Measurements from ENCODE around the gene PAX6.

The PAX6 gene

GRCh38 chr11:31810779-31811647, at the start of gene PAX6:
Gene PAX6 (minus strand): TSS chr11:31811322. CDS start chr11:31806411, 4,911 bp downstream.
- no peak for DNase-seq (ENCODE audit: low read depth in 1 of 2, low spot score in 1 of 2)

- DNase-seq (ENCODE audit: low read depth in 1 of 2, low spot score in 1 of 2): no peak
Measured at GRCh38 chr11:31860391-31860790, 49.3 kb upstream of the PAX6 start.

DNA sequence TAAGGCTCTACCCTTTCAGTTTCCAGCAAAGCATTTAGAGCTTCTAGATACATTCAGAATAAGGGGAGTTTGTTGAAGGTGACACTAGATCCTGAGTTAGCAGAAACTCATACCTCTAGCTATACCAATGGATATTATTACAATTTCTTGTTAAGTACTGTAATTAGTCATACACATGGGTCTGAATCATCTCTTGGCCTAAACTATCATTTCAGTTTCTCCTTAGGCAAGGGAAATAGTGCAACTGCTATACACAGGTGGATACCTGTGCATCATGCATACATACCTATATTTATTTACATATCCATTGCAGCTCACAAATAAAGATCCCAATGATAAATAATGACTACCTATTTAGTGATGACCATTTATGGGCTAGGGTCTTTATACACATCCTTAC, 45.1 kb upstream of the PAX6 start:
- DNase-seq (ENCODE audit: low read depth in 1 of 2, low spot score in 1 of 2): no peak

GRCh38 chr11:31855466-31855865, 44.3 kb upstream of the PAX6 start:
- no peak for DNase-seq (ENCODE audit: low read depth in 1 of 2, low spot score in 1 of 2)

DNA sequence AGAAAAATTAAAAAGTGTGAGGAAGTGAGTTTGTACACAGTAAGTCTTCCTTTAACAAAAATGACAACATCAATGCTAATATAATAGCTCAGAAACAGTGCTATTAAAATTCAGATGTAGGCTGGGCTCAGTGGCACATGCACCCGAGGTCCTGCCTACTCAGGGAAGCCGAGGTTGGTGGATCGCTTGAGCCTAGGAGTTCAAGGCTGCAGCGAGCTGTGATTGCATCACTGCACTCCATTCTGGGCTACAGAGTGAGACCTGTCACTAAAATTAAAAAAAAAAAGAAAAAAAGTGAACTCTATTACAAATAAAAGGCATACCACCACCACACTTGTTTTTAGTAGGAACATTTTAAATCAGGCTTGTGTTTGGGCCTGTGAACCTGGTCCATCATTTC, 39.2 kb upstream of the PAX6 start:
- no peak for DNase-seq (ENCODE audit: low read depth in 1 of 2, low spot score in 1 of 2)

- no peak for DNase-seq (ENCODE audit: low read depth in 1 of 2, low spot score in 1 of 2)
Measured at GRCh38 chr11:31847761-31848160, 36.6 kb upstream of the PAX6 start.

GRCh38 chr11:31845331-31845730, 34.2 kb upstream of the PAX6 start:
- no peak for DNase-seq (ENCODE audit: low read depth in 1 of 2, low spot score in 1 of 2)

GRCh38 chr11:31844351-31844750, 33.2 kb upstream of the PAX6 start:
- DNase-seq (ENCODE audit: low read depth in 1 of 2, low spot score in 1 of 2): no peak

DNA sequence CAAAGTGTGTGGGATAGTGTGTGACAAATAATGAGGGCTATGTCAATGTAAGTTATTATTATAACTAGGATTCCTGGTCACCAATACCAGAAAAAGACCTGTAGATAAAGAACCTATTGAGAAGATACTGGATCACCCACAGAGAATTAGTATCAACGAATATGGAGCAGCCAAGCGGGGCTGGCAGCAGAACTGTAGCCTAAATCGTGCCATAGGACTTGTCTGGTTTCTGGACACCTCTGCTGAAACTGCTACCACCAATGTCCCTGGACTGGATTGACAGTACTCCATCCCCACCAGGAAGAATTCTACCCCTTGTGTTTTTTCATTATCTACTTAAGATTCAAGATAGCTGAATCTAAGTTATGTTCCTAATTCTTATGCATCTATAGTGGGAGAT, 30.3 kb upstream of the PAX6 start:
- DNase-seq (ENCODE audit: low read depth in 1 of 2, low spot score in 1 of 2): no peak

GRCh38 chr11:31834237-31834636, 23.1 kb upstream of the PAX6 start:
- no peak for DNase-seq (ENCODE audit: low read depth in 1 of 2, low spot score in 1 of 2)

DNA sequence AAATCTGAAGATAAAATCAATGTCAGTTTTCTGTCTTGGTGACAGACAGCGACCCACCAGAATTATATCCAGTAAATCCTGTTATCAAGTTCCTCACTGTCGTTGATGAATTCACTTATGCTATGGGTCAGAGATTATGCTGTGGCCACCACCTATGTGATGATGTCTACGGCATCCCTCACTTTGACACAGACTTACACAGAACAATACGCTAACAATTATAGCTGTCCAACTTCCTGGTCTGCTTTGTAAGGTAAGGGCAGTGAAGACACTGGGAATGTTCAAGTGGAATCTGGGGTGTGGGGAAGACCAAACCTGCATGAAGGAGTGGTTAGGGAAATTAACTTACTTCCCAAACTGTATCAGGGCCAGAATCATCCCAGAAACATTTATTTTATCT, 19.3 kb upstream of the PAX6 start:
- no peak for DNase-seq (ENCODE audit: low read depth in 1 of 2, low spot score in 1 of 2)

GRCh38 chr11:31828217-31828616, 17.1 kb upstream of the PAX6 start:
- no peak for DNase-seq (ENCODE audit: low read depth in 1 of 2, low spot score in 1 of 2)

GRCh38 chr11:31827455-31828206, 16.5 kb upstream of the PAX6 start:
- no peak for DNase-seq (ENCODE audit: low read depth in 1 of 2, low spot score in 1 of 2)

DNA sequence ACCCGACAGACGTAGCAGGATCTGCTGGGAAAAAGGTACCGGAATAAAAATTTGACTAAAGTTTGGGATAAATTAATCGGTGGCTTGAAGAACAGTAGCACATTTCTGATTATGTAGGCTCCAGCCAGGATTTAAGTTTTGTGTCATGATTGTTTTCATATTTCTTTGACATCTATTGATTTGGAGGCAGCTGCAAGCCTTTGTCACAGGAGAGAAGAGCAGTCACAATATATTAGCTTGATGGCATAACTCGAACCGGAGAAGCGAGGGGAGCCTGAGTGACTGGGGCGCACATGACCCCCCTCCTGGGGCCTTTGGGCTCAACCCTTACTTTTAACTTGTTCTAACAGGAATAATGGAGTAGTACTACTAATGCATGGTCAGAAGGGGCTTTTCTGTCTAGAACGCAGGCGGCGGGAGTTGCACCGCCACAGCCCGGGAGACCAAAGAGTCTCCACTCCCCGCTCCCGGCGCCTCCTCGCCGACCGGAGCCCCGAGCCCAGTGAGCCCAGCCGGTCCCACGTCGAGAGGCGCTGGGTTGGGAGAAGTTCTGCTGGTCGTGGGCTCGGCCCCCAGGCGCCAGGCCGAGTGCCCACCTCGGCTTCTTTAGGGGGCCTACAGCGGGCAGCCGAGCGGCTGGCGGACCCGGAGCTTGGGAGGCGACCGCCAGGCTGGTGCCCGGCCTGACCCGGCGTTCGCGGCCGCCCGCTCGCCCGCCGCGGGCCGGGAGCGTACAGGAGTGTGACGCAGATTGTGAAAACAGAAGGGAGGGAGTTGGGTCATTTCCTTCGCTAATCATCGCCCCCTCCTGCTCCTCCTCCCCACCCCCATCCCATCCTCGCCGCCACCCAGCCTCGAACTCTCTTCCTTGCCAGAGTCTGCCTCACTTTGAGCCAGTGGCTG, 15.7 kb upstream of the PAX6 start:
- no peak for DNase-seq (ENCODE audit: low read depth in 1 of 2, low spot score in 1 of 2)

- no peak for DNase-seq (ENCODE audit: low read depth in 1 of 2, low spot score in 1 of 2)
Measured at GRCh38 chr11:31825838-31826484, 14.8 kb upstream of the PAX6 start.

GRCh38 chr11:31824879-31825837, 14.0 kb upstream of the PAX6 start:
- no peak for DNase-seq (ENCODE audit: low read depth in 1 of 2, low spot score in 1 of 2)

GRCh38 chr11:31824332-31824878, 13.3 kb upstream of the PAX6 start:
- no peak for DNase-seq (ENCODE audit: low read depth in 1 of 2, low spot score in 1 of 2)

- no peak for DNase-seq (ENCODE audit: low read depth in 1 of 2, low spot score in 1 of 2)
Measured at GRCh38 chr11:31823644-31824331, 12.7 kb upstream of the PAX6 start.

Measured in stimulated activated CD4-positive, alpha-beta T cell treated with anti-CD3 and anti-CD28 coated beads, Interleukin-15, amount 100 ng/mL, for 1 hour (primary cell).